Parathyroid adenoma (tissue), 2 donors: ENCODE results near the gene ADGRA3.

Experiments
- H2AFZ ChIP-seq: fragments of 300-600 bp; sonication (generic); one replicate; pipeline ENCODE4 v1.7.0; 2017; ENCODE audit warnings: antibody characterized with exemption, mild to moderate bottlenecking
- H3K27ac ChIP-seq: fragments of 300-600 bp; sonication (generic); one replicate; pipeline ENCODE4 v1.7.0; 2017
- H3K27me3 ChIP-seq: fragments of 300-600 bp; sonication (generic); one replicate; pipeline ENCODE4 v1.7.0; 2017; ENCODE audit warnings: low read length; ENCODE audit not compliant: control insufficient read depth, insufficient read depth
- H3K36me3 ChIP-seq: fragments of 300-600 bp; sonication (generic); one replicate; pipeline ENCODE4 v1.7.0; 2017; ENCODE audit warnings: low read length; ENCODE audit not compliant: control insufficient read depth, insufficient read depth
- H3K4me1 ChIP-seq: fragments of 300-600 bp; sonication (generic); one replicate; pipeline ENCODE4 v1.7.0; 2017; ENCODE audit warnings: control low read depth
- H3K4me2 ChIP-seq: fragments of 300-600 bp; sonication (generic); one replicate; pipeline ENCODE4 v1.7.0; 2017; ENCODE audit warnings: low read length
- H3K4me3 ChIP-seq: fragments of 300-600 bp; sonication (generic); one replicate; pipeline ENCODE4 v1.7.0; 2017; ENCODE audit warnings: low read depth, low read length
- H3K79me2 ChIP-seq: fragments of 300-600 bp; sonication (generic); one replicate; pipeline ENCODE4 v1.7.0; 2017; ENCODE audit warnings: control low read depth
- H3K9ac ChIP-seq: fragments of 300-600 bp; sonication (generic); one replicate; pipeline ENCODE4 v1.7.0; 2017; ENCODE audit warnings: mild to moderate bottlenecking
- H3K9me3 ChIP-seq: fragments of 300-600 bp; sonication (generic); one replicate; pipeline ENCODE4 v1.7.0; 2017; ENCODE audit warnings: low read length; ENCODE audit not compliant: control insufficient read depth
- TF ChIP-seq, protein P1 (sequence below): fragments of 300-600 bp; sonication (generic); IDR thresholded peaks from one replicate; pipeline ENCODE4 v1.7.0; 2017; ENCODE audit warnings: antibody characterized with exemption, mild to moderate bottlenecking
- donor health status: primary hyperparathyroidism.

ADGRA3 gene

DNA sequence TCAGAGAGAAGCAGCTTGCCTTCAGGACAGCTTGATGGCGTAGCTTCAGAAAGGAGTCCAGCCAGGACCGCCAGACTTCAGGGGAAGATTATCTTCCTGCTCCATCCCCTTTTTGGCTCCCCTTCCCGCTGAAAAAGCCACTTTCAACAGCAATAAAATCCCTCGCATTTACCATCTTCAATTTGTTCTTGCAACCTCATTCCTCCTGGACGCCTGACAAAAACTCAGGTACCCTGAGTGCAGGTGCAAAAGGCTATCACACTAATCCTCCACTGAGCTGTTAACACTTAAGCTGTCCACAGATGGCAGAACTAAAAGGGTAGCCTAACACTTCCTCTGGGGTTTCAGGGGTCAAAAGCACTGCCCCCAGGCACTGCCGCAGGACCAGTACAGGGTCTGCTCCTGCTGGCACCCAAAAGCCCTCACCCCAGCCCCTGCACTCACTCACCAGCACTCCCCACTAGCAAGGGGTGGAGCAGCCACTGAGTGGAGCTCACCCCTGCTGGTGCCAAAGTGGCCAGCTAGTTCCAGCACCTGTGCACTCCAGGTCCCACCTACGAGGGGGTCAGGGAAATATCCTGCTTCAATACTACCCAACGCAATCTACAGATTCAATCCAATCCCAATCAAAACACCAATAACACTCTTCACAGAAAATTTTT is 145.8 kb downstream of the ADGRA3 start:
- Histone ChIP-seq H3K27me3 (no peaks in the 10 kb centered on the region), H2AFZ (no peak overlapping the region), H3K36me3 (no peaks in the 10 kb centered on the region), H3K79me2 (no peaks in the 10 kb centered on the region), H3K4me1 (no peaks in the 10 kb centered on the region), H3K4me3 (no peak overlapping the region), H3K9me3 (no peaks in the 10 kb centered on the region), H3K27ac (no peak overlapping the region), H3K9ac (no peak overlapping the region), H3K4me2 (no peak overlapping the region)
- TF ChIP-seq, protein P1, sequence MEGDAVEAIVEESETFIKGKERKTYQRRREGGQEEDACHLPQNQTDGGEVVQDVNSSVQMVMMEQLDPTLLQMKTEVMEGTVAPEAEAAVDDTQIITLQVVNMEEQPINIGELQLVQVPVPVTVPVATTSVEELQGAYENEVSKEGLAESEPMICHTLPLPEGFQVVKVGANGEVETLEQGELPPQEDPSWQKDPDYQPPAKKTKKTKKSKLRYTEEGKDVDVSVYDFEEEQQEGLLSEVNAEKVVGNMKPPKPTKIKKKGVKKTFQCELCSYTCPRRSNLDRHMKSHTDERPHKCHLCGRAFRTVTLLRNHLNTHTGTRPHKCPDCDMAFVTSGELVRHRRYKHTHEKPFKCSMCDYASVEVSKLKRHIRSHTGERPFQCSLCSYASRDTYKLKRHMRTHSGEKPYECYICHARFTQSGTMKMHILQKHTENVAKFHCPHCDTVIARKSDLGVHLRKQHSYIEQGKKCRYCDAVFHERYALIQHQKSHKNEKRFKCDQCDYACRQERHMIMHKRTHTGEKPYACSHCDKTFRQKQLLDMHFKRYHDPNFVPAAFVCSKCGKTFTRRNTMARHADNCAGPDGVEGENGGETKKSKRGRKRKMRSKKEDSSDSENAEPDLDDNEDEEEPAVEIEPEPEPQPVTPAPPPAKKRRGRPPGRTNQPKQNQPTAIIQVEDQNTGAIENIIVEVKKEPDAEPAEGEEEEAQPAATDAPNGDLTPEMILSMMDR = no peak

DNA sequence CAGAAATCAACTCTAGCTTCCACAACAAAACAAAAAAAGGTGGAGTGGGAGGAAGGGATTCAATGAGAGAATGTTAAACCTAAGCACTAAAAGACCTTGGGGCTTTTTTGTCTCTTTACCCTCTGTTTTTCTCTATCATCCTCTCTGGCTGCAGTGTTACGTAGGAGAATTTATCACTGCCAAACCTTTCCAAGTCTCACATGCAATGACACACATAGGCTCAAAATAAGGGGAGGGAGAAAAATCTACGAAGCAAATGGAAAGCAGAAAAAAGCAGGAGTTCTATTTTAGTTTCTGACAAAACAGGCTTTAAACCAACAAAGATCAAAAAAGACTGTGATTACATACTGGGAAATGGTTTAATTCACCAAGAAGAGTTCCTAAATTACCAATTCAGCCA is 152.1 kb downstream of the ADGRA3 start:
- Histone ChIP-seq H3K27me3 (no peaks in the 10 kb centered on the region), H3K36me3 (no peaks in the 10 kb centered on the region), H3K9ac (no peak overlapping the region), H2AFZ (no peak overlapping the region), H3K79me2 (no peaks in the 10 kb centered on the region), H3K27ac (no peak overlapping the region), H3K9me3 (no peaks in the 10 kb centered on the region), H3K4me2 (no peak overlapping the region), H3K4me3 (no peak overlapping the region), H3K4me1 (no peaks in the 10 kb centered on the region)
- TF ChIP-seq, protein P1 = no peak

DNA sequence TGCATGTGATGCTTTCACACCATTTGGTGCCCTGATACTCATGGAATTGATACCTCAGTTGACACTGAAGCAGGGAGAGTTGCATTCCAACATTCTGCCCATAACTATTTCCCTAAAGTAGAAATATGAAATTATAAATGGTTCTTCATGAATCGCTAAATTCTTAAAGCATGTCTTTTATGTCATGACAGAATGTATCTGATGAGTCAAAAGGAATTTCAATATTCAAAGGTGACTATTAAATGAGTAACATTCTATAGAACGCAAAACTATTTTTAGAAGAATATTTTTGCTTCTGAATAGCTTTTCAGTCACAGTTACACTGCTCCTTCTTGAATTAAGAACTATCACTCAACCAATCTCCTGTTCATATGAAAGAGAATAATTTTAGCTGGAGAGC is 152.8 kb downstream of the ADGRA3 start:
- H3K4me2 ChIP-seq = no peak overlapping the region
- TF ChIP-seq, protein P1 = no peak
- no peaks in the 10 kb centered on the region for H3K36me3 ChIP-seq
- H3K27me3 ChIP-seq = no peaks in the 10 kb centered on the region
- H2AFZ ChIP-seq = no peak overlapping the region
- H3K4me3 ChIP-seq = no peak overlapping the region
- H3K9me3 ChIP-seq = no peaks in the 10 kb centered on the region
- H3K27ac ChIP-seq = no peak overlapping the region
- no peaks in the 10 kb centered on the region for H3K79me2 ChIP-seq
- no peaks in the 10 kb centered on the region for H3K4me1 ChIP-seq
- H3K9ac ChIP-seq = no peak overlapping the region

DNA sequence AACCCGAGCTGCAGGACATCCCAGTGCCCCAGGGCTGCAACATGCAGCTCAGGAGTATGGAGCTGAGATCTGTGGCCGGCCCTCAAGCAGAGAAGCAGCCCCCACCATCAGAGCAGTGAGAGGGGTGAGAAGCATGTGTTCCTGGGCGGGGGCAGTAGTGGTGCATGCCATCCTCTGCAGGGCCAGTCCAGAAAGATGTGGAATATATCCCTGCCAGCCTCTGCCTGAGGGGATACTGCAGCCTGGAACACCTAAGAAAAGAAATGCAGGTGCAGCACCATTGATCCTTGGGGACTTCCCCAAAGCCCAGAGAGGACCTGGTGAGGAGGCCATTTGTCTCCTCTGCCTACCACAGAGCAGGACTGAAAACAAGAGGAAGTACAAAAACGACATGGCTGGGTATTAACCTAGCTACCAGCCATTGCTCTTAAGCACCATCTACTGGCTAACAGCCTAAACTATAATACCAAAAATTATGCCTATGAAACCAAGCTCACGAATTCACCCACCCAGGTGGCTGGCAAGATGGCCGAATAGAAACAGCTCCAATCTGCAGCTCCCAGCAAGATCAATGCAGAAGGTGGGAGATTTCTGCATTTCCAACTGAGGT is 158.8 kb downstream of the ADGRA3 start:
- no peak overlapping the region for H3K4me3 ChIP-seq
- H3K4me1 ChIP-seq = no peaks in the 10 kb centered on the region
- no peak overlapping the region for H3K9ac ChIP-seq
- TF ChIP-seq, protein P1 = no peak
- no peaks in the 10 kb centered on the region for H3K9me3 ChIP-seq
- H3K36me3 ChIP-seq = no peaks in the 10 kb centered on the region
- H3K27me3 ChIP-seq = no peaks in the 10 kb centered on the region
- no peak overlapping the region for H2AFZ ChIP-seq
- no peaks in the 10 kb centered on the region for H3K79me2 ChIP-seq
- no peak overlapping the region for H3K27ac ChIP-seq
- H3K4me2 ChIP-seq = no peak overlapping the region

DNA sequence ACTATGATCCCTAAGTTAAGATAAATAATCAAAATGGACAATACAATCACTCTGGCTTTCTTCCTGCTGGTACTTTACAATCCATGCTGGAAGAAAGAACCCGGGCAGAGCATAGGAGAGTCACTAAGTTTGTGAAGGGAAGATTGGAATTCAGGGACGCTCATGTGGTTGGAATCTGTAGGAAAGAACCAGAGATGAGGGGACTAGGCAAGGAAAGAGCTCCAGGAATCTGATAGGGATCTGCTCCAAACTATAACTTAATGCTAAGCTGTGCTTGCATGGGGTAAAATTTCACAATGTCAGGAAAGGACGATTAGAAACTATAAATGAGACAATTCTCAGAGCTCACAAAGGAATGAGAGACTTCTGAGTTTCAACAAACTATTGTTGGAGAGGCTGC is 167.5 kb downstream of the ADGRA3 start:
- no peaks in the 10 kb centered on the region for H3K79me2 ChIP-seq
- H3K9me3 ChIP-seq = no peaks in the 10 kb centered on the region
- H3K9ac ChIP-seq = no peak overlapping the region
- no peak overlapping the region for H3K4me3 ChIP-seq
- no peak overlapping the region for H2AFZ ChIP-seq
- no peaks in the 10 kb centered on the region for H3K4me1 ChIP-seq
- TF ChIP-seq, protein P1 = no peak
- H3K27ac ChIP-seq = no peak overlapping the region
- no peak overlapping the region for H3K4me2 ChIP-seq
- H3K36me3 ChIP-seq = no peaks in the 10 kb centered on the region
- no peaks in the 10 kb centered on the region for H3K27me3 ChIP-seq
